Stimulated activated memory B cell treated with anti-CD40 and anti-IgM and Interleukin-4, amounts not matched to agents 10 μg/mL and 1 μg/mL and 100 μg/mL, for 72 hours (primary cell): Measurements from ENCODE around the gene ERICH4.
"Not testable (repeated sequence)": the region's sequence is repeated elsewhere in the genome, so short reads cannot be mapped to it uniquely, and the experiment has no call there.

ENCODE experiments used
- ATAC-seq: fragments of 150-1000 bp; cut with Tn5 transposase; 2 replicates; pipeline ENCODE4 v1.10.0; 2021
- H3K27ac Mint-ChIP-seq: one replicate; pipeline ENCODE4 v1.8.0; 2022; ENCODE audit warnings: mild to moderate bottlenecking, mixed read lengths
- H3K27me3 Mint-ChIP-seq: one replicate; pipeline ENCODE4 v1.8.0; 2022; ENCODE audit warnings: mixed read lengths
- H3K36me3 Mint-ChIP-seq: one replicate; pipeline ENCODE4 v1.8.0; 2022; ENCODE audit warnings: mixed read lengths
- H3K4me1 Mint-ChIP-seq: one replicate; pipeline ENCODE4 v1.8.0; 2022; ENCODE audit warnings: mixed read lengths
- H3K4me3 Mint-ChIP-seq: one replicate; pipeline ENCODE4 v1.8.0; 2022; ENCODE audit warnings: mild to moderate bottlenecking, moderate library complexity, mixed read lengths
- H3K9me3 Mint-ChIP-seq: one replicate; pipeline ENCODE4 v1.8.0; 2022; ENCODE audit warnings: mixed read lengths

Gene ERICH4

DNA sequence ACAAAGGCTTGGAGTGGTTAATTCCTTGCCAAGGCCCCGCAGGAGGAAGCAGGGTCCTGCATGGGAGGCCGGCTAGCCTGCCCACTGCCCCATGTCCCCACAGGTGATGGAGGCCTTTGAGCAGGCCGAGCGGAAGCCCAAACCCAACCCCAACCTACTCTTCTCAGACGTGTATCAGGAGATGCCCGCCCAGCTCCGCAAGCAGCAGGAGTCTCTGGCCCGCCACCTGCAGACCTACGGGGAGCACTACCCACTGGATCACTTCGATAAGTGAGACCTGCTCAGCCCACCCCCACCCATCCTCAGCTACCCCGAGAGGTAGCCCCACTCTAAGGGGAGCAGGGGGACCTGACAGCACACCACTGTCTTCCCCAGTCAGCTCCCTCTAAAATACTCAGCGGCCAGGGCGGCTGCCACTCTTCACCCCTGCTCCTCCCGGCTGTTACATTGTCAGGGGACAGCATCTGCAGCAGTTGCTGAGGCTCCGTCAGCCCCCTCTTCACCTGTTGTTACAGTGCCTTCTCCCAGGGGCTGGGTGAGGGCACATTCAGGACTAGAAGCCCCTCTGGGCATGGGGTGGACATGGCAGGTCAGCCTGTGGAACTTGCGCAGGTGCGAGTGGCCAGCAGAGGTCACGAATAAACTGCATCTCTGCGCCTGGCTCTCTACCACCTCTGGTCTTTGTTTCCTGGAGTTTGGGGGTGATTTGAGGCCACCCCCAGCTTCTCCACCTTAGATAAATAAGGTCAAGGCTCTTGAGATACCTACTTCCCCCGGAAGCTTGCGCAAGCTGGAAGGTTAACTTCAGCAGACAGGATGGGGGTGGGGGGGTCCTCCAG lies 18.4 kb upstream of the ERICH4 start:
- H3K9me3 Mint-ChIP-seq: no peaks in the 10 kb centered on the region
- no peak overlapping the region for H3K27ac Mint-ChIP-seq
- H3K4me1 Mint-ChIP-seq: peaks cover 20% of the 10 kb centered on the region
- H3K27me3 Mint-ChIP-seq: no peaks in the 10 kb centered on the region
- no peak for ATAC-seq
- H3K4me3 Mint-ChIP-seq: no peak overlapping the region
- H3K36me3 Mint-ChIP-seq: peaks cover 59% of the 10 kb centered on the region

DNA sequence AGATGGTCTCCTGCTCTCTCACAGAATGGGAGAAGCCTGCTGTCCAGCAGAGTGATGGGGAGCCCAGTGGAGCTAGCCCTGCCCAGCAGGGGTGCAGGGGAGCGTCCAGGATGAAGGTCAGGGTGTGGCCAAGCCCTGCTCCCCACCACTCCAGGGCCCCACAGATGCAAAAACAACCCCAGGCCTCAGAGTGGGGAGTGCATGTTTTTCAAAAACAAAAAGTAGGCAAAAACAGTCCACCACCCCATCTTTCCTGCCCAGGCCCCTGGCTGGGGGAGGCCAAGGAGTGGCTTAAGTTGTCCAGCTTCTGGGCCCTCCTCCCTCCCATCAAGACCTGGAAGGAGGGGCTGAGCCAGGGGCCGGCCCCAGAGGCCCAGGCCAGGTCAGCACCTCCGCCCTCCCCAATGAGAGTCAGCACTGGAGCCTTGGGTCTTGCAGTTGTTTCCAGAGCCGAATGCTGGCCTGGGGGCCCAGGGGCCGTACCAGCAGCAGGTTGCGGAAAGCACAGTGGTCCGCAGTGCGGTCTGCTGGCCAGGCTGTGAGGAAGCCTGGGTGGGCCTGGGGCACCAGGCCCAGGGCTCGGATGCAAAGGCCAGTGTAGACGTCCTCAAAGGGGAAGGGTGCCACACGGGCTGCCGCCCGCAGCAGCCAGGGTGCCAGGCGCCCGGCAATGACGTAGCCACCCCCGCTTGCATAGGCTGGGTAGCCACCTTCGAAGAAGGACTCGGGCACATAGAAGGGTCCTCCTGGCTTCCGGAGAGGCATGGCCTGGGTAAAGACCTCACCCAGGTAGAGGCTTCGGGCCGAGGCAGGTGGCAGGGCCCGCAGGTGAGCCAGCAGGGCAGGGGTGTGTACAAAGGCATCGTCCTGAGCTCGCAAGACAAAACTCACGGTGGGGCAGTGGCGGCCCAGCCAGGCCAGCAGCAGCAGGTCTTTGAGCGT lies 17.5 kb upstream of the ERICH4 start:
- Mint-ChIP-seq H3K4me1 (peaks cover 20% of the 10 kb centered on the region), H3K27ac (no peak overlapping the region), H3K9me3 (no peaks in the 10 kb centered on the region), H3K36me3 (peaks cover 51% of the 10 kb centered on the region), H3K4me3 (no peak overlapping the region), H3K27me3 (no peaks in the 10 kb centered on the region)
- no peak for ATAC-seq

DNA sequence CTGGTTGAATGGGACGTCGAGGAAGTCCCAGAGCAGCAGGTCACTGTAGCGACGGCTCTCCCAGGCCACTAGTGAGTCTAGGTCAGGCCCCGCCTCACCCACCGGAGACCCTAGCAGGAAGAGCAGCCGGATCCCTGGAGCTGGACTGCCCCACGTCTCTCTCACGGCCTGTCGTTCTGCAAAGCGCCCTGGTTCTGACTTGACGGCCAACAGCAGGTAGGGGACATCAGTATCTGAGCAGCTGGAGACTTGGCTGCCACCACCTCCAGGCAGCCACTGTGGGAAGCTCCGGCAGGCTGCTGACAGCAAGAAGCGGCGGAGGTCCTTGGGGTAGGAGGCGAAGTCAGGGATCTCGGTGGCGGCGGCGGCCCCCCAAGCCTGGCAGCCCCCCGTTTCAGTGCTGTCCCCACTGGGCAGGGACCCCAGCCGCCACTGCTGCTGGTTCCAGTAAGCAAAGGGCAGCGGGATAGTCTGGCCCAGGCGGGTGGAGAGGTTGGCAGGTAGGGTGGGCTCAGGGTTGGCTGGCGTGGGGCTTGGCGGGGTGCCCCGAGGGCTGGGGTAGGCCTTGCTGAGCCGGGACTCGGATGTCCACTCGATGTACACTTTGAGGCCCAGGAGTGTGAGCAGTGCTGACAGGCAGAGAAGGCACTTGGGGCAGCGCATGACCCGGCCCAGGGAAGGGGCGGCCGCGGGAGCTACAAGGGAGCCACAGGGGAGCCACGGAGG lies 16.7 kb upstream of the ERICH4 start:
- Mint-ChIP-seq H3K27ac (peak overlapping the region; percentile 76), H3K27me3 (no peaks in the 10 kb centered on the region), H3K9me3 (no peaks in the 10 kb centered on the region), H3K4me3 (no peak overlapping the region), H3K36me3 (peaks cover 44% of the 10 kb centered on the region), H3K4me1 (peaks cover 20% of the 10 kb centered on the region)
- ATAC-seq: no peak

- H3K27ac Mint-ChIP-seq: peak within 1 kb of the TSS; percentile 76
- H3K9me3 Mint-ChIP-seq: no peaks in the 10 kb centered on the region
- peak; percentile 68 for ATAC-seq
- H3K36me3 Mint-ChIP-seq: peaks cover 42% of the 10 kb centered on the region
- H3K27me3 Mint-ChIP-seq: no peaks in the 10 kb centered on the region
- peaks cover 20% of the 10 kb centered on the region for H3K4me1 Mint-ChIP-seq
- peak within 1 kb of the TSS; percentile 8 for H3K4me3 Mint-ChIP-seq
These were observed 15.9 kb upstream of the ERICH4 start, which contains the start of gene B3GNT8 for GRCh38 chr19:41426952-41427646. TSS of gene B3GNT8 (minus strand) at chr19:41427374. CDS start at chr19:41426778, 596 bp downstream.

DNA sequence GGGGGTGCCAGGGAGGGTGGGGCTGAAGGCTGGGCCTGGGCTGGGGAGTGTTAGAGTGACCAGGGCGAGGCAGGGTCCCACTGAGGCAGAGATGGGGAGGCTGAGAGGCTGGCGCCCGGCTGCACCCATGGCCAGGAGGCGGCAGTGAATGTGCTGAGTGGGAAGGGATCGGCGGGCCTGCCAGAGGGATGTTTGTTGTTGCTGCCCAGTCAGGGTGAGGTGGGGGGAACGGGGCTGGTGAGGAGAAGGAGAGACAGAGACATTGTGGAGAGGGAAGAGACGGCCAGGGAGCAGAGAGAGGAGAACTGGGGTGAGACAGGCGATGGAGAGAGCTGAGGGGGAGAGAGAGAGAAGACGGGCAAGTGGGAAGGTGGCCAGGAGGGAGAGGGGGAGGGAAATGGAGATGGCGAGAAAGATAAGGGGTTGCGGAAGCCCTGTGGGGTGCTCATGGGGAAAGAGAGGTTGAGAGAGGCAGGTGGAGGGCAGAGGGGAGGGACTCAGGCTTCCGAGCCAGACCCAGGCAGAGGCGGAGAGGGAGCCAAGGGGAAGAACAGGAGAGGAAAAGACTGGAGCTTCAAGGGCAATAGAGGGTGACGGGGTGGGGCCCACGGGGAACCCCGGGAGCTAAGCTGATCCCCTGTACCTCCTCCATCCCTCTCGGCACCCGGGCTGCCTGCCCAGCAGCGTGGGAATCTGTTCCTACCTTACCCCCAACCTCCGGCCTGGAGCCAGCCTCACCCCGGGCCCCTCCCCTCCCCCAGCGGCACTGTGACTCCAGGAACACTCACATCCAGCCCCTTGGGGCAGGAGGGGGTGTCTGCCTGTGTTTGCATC lies 15.1 kb upstream of the ERICH4 start:
- ATAC-seq: peak; percentile 13
- peak overlapping the region; percentile 8 for H3K4me3 Mint-ChIP-seq

GRCh38 chr19:41428481-41428859 lies 14.5 kb upstream of the ERICH4 start:
- H3K27ac Mint-ChIP-seq: peak overlapping the region; percentile 76
- H3K36me3 Mint-ChIP-seq: peaks cover 38% of the 10 kb centered on the region
- H3K4me3 Mint-ChIP-seq: no peak overlapping the region
- peaks cover 20% of the 10 kb centered on the region for H3K4me1 Mint-ChIP-seq
- ATAC-seq: peak; percentile 6
- no peaks in the 10 kb centered on the region for H3K27me3 Mint-ChIP-seq
- no peaks in the 10 kb centered on the region for H3K9me3 Mint-ChIP-seq

More for the DNA sequence above, 15.1 kb upstream of the ERICH4 start:
- Mint-ChIP-seq H3K36me3 (peaks cover 40% of the 10 kb centered on the region), H3K4me1 (peaks cover 20% of the 10 kb centered on the region), H3K9me3 (no peaks in the 10 kb centered on the region), H3K27ac (peak overlapping the region; percentile 76), H3K27me3 (no peaks in the 10 kb centered on the region)

DNA sequence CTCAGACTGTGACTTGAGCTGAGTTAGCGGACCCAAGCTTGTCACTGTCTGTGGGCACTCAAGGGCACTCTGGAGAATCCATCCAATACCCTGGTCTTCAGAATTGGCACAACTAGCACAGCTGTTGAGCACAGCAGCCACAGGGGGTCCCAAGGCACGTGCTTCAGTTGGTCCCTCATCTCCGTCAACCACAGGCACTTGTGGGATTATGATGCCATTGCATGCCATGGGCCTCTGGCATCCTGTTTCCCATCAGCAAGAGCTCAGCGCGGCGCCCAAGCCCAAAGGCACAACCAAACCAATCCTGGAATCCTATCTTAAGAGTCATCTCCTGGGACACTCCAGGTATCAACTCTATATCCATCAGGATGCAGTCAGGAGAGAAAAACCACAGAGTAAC lies 12.0 kb upstream of the ERICH4 start:
- Mint-ChIP-seq H3K27ac (no peak overlapping the region), H3K4me3 (no peak overlapping the region), H3K4me1 (peaks cover 20% of the 10 kb centered on the region)

DNA sequence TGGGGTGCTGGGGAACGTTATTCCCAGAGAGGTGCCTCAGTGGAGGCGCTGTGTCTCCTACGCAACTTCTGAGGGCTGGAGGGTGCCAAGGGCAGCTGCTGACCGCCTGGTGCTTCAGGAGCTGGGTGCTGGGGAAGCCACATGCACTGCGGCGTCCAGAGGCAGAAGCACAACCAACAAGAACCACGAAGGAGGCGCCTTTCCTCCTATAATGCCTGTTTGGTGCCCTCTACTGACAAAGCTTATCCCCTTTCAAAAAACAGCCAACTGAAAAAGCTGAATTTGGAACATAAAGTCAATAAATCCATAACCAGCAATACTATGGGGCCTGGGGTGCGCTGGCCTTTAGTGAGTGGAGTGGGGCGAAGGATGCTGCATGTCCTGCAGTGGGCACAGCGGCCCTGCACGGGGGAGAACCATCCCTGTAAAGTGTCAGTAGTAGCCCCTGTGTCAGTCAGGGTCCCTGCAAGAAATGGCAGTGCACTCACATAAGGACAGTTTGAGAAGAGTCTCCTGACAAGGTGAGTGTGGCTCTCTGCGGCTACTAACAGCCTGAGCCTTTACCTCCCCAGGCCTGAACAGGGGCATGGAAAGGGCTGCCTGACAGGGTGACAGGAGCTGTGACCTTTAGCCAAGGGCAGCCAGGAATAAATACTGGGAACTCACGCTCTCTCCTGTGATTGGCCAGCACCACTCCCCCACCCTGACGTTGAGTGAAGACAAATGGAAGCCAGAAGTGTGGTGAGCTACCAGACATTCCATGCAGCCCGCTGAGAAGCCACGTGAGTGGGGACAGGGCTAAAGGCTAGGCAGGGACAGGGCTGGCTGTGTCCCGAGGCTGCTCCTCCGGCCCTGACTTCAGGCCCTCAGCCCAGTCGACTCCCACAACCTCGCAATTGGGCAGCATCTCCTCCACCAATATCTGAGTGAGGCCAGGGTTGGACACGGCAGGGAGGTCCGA lies 11.2 kb upstream of the ERICH4 start:
- no peak overlapping the region for H3K27ac Mint-ChIP-seq
- H3K27me3 Mint-ChIP-seq: no peaks in the 10 kb centered on the region

More for the DNA sequence above, 12.0 kb upstream of the ERICH4 start:
- no peaks in the 10 kb centered on the region for H3K27me3 Mint-ChIP-seq
- no peak for ATAC-seq
- H3K9me3 Mint-ChIP-seq: no peaks in the 10 kb centered on the region
- peaks cover 36% of the 10 kb centered on the region for H3K36me3 Mint-ChIP-seq

DNA sequence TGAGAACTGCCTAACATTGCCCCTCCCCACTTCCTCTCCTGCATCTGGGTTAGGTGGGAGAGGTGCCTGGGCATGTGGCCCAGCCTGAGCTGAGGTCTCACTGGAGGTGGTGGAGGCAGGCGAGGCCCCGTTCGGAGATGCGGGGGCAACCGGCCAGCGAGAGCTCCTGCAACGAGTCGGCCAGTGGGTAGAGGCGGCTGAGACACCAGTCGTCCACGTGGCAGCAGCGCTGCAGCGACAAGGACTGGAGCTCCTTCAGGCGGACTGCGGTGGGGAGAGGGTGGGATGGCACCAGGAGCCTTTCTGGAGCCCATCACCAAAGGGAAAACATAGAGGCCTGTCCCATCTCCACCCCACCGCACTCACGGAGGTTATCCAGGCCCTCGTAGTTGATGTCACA lies 9.8 kb upstream of the ERICH4 start:
- no peak for ATAC-seq
- peaks cover 40% of the 10 kb centered on the region for H3K36me3 Mint-ChIP-seq
- H3K4me1 Mint-ChIP-seq: peaks cover 5% of the 10 kb centered on the region
- H3K9me3 Mint-ChIP-seq: no peaks in the 10 kb centered on the region
- no peaks in the 10 kb centered on the region for H3K27me3 Mint-ChIP-seq
- no peak overlapping the region for H3K27ac Mint-ChIP-seq
- no peak overlapping the region for H3K4me3 Mint-ChIP-seq

More for the DNA sequence above, 11.2 kb upstream of the ERICH4 start:
- H3K9me3 Mint-ChIP-seq: no peaks in the 10 kb centered on the region
- H3K4me3 Mint-ChIP-seq: no peak overlapping the region
- H3K36me3 Mint-ChIP-seq: peaks cover 37% of the 10 kb centered on the region
- H3K4me1 Mint-ChIP-seq: peaks cover 18% of the 10 kb centered on the region
- ATAC-seq: no peak

DNA sequence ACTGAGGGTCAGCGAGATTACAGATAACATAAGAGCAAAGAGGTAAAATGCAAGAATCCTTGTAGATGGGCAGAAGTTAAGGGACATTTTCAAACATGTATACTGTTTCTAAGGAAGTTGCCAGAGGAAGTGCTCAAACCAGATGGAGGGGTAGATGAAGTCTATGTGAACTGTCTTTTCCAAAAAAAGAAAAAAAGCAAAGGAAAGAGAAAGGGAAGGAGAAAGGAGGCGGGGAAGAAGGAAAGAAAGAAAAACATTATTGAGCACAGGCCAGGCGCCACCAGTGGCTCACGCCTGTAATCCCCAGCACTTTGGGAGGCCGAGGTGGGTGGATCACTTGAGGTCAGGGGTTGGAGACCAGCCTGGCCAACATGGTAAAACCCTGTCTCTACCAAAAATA lies 8.5 kb upstream of the ERICH4 start:
- H3K4me3 Mint-ChIP-seq: no peak overlapping the region
- no peaks in the 10 kb centered on the region for H3K4me1 Mint-ChIP-seq
- no peak overlapping the region for H3K27ac Mint-ChIP-seq
- no peak for ATAC-seq
- H3K27me3 Mint-ChIP-seq: no peaks in the 10 kb centered on the region
- H3K36me3 Mint-ChIP-seq: peaks cover 33% of the 10 kb centered on the region
- H3K9me3 Mint-ChIP-seq: no peaks in the 10 kb centered on the region

DNA sequence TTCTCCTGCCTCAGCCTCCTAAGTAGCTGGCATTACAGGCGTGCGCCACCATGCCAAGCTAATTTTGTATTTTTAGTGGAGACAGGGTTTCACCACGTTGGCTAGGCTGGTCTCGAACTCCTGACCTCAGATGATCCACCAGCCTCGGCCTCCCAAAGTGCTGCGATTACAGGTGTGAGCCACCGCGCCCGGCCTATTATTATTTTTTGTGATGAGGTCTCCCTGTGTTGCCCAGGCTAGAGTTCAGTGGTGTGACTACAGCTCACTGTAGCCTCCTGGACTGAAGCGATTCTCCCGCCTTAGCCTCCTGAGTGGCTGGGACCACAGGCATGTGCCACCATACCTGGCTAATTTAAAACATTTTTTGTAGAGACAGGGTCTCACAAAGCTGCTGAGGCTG lies 7.6 kb upstream of the ERICH4 start:
- H3K4me3 Mint-ChIP-seq, H3K9me3 Mint-ChIP-seq, H3K27ac Mint-ChIP-seq, ATAC-seq, H3K4me1 Mint-ChIP-seq, H3K27me3 Mint-ChIP-seq: not testable (repeated sequence)
- H3K36me3 Mint-ChIP-seq: peaks cover 33% of the 10 kb centered on the region

DNA sequence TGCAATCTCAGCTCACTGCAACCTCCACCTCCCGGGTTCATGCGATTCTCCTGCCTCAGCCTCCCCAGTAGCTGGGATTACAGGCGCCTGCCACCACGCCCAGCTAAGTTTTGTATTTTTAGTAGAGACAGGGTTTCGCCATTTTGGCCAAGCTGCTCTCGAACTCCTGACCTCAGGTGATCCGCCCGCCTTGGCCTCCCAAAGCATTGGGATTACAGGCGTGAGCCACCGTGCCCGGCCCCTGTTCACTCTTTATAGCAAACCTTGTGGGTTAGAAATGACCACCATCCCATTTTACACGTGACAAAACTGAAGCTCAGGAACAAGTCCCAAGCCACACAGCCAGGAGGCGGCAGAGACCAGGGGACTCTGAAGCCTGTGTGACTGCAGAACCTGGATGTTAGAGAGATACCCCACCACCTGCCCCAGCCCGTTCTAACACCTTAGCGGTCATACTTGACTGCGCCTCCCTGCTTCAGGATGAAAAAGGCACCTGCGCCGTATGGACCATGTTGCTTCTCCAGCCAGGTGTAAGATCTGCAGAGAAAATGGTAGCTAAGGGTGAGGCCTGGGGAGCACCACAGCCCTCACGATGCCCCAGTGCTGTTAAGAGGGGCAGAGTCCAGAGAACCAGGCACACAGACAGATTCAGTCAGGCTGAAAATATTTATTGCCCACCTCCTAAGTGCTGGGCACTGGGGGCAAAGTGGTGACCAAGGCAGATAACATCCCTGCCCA lies 6.9 kb upstream of the ERICH4 start:
- Mint-ChIP-seq H3K4me3 (no peak overlapping the region), H3K9me3 (no peaks in the 10 kb centered on the region), H3K4me1 (no peaks in the 10 kb centered on the region), H3K27ac (no peak overlapping the region), H3K27me3 (no peaks in the 10 kb centered on the region), H3K36me3 (peaks cover 33% of the 10 kb centered on the region)
- no peak for ATAC-seq

DNA sequence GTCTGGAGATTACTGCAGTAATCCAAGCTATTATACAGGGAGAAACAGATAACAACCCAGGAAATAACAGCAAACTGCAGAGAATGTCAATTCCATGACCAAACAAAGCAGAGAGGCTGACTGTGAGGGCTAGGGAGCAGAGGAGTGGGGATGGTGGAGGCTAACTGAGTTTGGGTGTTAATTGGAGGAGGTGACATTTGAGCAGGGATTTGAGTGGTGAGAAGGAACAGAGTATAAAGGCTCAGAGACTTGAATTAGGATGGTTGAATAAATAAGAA lies 6.3 kb upstream of the ERICH4 start:
- Mint-ChIP-seq H3K36me3 (peaks cover 32% of the 10 kb centered on the region), H3K27ac (no peak overlapping the region), H3K4me3 (no peak overlapping the region), H3K4me1 (no peaks in the 10 kb centered on the region), H3K9me3 (no peaks in the 10 kb centered on the region), H3K27me3 (no peaks in the 10 kb centered on the region)
- ATAC-seq: no peak
